Gastrocnemius medialis (tissue), 4 donors: Measurements from ENCODE around the gene EIPR1.

Experiments used
- CTCF ChIP-seq, 5 experiments: fragments of 450-650 bp in 3 of 5; fragments of 200-600 bp in 2 of 5; sonication (generic) in 2 of 5; IDR thresholded peaks in 4 of 5; conservative IDR thresholded peaks in 1 of 5; 1 replicate in 4 of 5; 2 replicates in 1 of 5; pipeline ENCODE4 v1.5.1; 2016 to 2019; ENCODE audit warnings: antibody characterized with exemption in 5 of 5, mild to moderate bottlenecking in 3 of 5, moderate library complexity in 3 of 5
- POLR2A ChIP-seq, 2 donors: fragments of 450-650 bp; IDR thresholded peaks; one replicate each; pipeline ENCODE4 v1.6.1; 2017; ENCODE audit warnings: antibody characterized with exemption in 2 of 2, mild to moderate bottlenecking in 2 of 2, moderate library complexity in 2 of 2

- TF ChIP-seq CTCF (IDR thresholded peaks at IDR 0.05 in 4 of 5, conservative IDR thresholded peaks at IDR 0.05 in 1 of 5) (no peak), POLR2A (IDR thresholded peaks at IDR 0.05) (no peak)
These were observed 202.7 kb downstream of the EIPR1 start for GRCh38 chr2:3174626-3175567.
